Thyroid gland (tissue), 4 donors: Measurements from ENCODE around the gene TLE1. TPM values are rescaled to one million over a fixed set of nuclear protein-coding genes. Genes with fewer than 3 reads are reported as not detected.

ENCODE experiments used
- DNase-seq, 2 donors: peaks; one replicate each; pipeline ENCODE4 v3.0.0-alpha.2; 2019
- H3K27ac ChIP-seq, 3 donors: fragments of 200-600 bp; sonication (generic); 1 replicate in 2 of 3; 2 replicates in 1 of 3; pipeline ENCODE4 v1.5.1; 2016 to 2019; ENCODE audit warnings: mild to moderate bottlenecking in 1 of 3, moderate library complexity in 1 of 3
- H3K27me3 ChIP-seq: fragments of 200-600 bp; sonication (generic); one replicate; pipeline ENCODE4 v1.5.1; 2019
- H3K36me3 ChIP-seq, 2 donors: fragments of 200-600 bp; sonication (generic); one replicate each; pipeline ENCODE4 v1.5.1; 2016 to 2019
- H3K4me1 ChIP-seq, 2 donors: fragments of 200-600 bp; sonication (generic); one replicate each; pipeline ENCODE4 v1.5.1; 2017 to 2019
- H3K4me3 ChIP-seq, 3 donors: fragments of 200-600 bp; sonication (generic); replicated peaks in 1 of 3; 1 replicate in 2 of 3; 2 replicates in 1 of 3; pipeline ENCODE4 v1.5.1; 2016; ENCODE audit warnings: mild to moderate bottlenecking in 1 of 3
- H3K9me3 ChIP-seq: fragments of 200-600 bp; sonication (generic); one replicate; pipeline ENCODE4 v1.5.1; 2017
- POLR2A ChIP-seq, 2 donors: fragments of 450-650 bp; IDR thresholded peaks; one replicate each; pipeline ENCODE4 v1.6.1; 2017; ENCODE audit warnings: antibody characterized with exemption in 2 of 2, mild to moderate bottlenecking in 2 of 2, moderate library complexity in 1 of 2
- WGBS, 2 donors: methylation state at CpG; one replicate each; pipeline ENCODE4 v1.1.5; 2017; 5-methylcytosine and 5-hydroxymethylcytosine counted together
- intact Hi-C: fragments of 100-400 bp; cut with DNase I; formaldehyde crosslinking; loops from one replicate; pipeline ENCODE4 v1.15.1; 2023
- total RNA-seq, 4 donors: library from RNA; depleted of rRNA; stranded (reverse); fragments of >200 nt; gene quantifications; one replicate each; pipeline ENCODE4 v1.2.3, GENCODE V29; 2016
- TF ChIP-seq, protein P1 (sequence below), 6 experiments: fragments of 200-600 bp in 3 of 6; fragments of 450-650 bp in 3 of 6; sonication (generic) in 3 of 6; IDR thresholded peaks; one replicate each; pipeline ENCODE4 v1.5.1; 2016 to 2019; ENCODE audit warnings: antibody characterized with exemption in 6 of 6, mild to moderate bottlenecking in 2 of 6, inconsistent platforms in 1 of 6, moderate library complexity in 1 of 6

The TLE1 gene
- total RNA-seq, 4 donors from 2014 or later: 40.7 to 91.1 (median 58.4) TPM

GRCh38 chr9:81605170-81605670, 84.1 kb downstream of the TLE1 start:
- H3K27me3 ChIP-seq: no peaks in the 10 kb centered on the region
- intact Hi-C loops: no loop called here
- H3K4me3 ChIP-seq: no peak overlapping the region
- H3K27ac ChIP-seq: peak overlapping the region; percentile 52 to 83 (median 62)
- TF ChIP-seq POLR2A (IDR thresholded peaks at IDR 0.05): peak in 1 of 2 donors; percentile 4
- TF ChIP-seq, protein P1, sequence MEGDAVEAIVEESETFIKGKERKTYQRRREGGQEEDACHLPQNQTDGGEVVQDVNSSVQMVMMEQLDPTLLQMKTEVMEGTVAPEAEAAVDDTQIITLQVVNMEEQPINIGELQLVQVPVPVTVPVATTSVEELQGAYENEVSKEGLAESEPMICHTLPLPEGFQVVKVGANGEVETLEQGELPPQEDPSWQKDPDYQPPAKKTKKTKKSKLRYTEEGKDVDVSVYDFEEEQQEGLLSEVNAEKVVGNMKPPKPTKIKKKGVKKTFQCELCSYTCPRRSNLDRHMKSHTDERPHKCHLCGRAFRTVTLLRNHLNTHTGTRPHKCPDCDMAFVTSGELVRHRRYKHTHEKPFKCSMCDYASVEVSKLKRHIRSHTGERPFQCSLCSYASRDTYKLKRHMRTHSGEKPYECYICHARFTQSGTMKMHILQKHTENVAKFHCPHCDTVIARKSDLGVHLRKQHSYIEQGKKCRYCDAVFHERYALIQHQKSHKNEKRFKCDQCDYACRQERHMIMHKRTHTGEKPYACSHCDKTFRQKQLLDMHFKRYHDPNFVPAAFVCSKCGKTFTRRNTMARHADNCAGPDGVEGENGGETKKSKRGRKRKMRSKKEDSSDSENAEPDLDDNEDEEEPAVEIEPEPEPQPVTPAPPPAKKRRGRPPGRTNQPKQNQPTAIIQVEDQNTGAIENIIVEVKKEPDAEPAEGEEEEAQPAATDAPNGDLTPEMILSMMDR (IDR thresholded peaks at IDR 0.05): no peak
- H3K9me3 ChIP-seq: no peaks in the 10 kb centered on the region
- WGBS, 2 donors: 76 to 86% methylated on average over 8 of the region's 8 CpGs
- H3K4me1 ChIP-seq: peaks cover 46 to 60% of the 10 kb centered on the region in 2 donors
- H3K36me3 ChIP-seq: peaks cover 0 to 5% of the 10 kb centered on the region in 2 donors
- peak in 1 of 2 donors; percentile 43 for DNase-seq

DNA sequence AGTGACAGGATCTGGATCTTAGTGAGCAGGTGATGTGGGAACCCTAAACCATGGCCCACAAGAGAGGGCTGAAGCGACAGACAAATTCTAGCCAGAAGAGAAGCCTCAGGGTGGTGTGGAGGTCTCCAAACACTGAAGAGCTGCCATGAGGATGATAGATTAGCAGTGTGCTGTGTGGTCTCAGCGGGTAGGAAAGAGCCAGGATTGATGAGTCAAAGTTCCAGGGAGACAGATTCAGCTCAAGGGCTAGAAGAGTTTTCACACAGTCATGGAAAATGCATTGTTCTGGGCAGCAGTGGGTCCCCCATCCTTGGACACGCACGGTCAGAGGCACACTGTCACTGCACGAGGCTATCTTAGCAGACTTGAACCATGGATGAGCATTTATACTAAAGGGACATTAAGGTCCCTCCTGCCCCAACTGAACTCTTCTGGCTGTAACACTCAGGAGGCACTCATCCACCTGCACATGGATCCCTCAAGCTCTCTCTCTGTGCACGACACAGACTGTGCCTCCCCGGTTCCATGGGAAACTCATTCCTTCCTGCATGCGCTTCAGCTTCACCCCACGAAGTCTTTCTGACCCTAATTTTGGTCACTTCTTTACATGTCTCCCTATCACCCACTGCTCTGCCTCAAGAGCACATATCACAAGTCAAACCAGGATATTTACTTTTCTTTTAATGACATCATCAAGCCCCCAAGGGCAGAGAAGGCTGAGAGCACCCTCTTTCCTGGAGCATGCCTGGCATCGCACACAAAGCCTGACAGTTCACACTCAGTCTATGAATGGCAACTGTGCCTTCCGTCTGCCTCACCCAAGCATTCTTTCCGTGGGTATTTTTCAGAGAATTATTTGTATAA, 84.8 kb downstream of the TLE1 start:
- H3K4me3 ChIP-seq: no peak overlapping the region
- TF ChIP-seq POLR2A (IDR thresholded peaks at IDR 0.05): peak in 1 of 2 donors; percentile 23
- TF ChIP-seq, protein P1 (IDR thresholded peaks at IDR 0.05): no peak
- DNase-seq: no peak
- H3K4me1 ChIP-seq: peaks cover 39 to 60% of the 10 kb centered on the region in 2 donors
- no peaks in the 10 kb centered on the region for H3K9me3 ChIP-seq
- intact Hi-C loops: no loop called here
- 75 to 76% methylated on average over 12 of the region's 12 CpGs for WGBS, 2 donors
- peaks cover 0 to 5% of the 10 kb centered on the region in 2 donors for H3K36me3 ChIP-seq
- no peaks in the 10 kb centered on the region for H3K27me3 ChIP-seq
- peak overlapping the region; percentile 52 to 83 (median 62) for H3K27ac ChIP-seq

- no peaks in the 10 kb centered on the region for H3K36me3 ChIP-seq
- H3K4me1 ChIP-seq: peaks cover 29 to 59% of the 10 kb centered on the region in 2 donors
- DNase-seq: no peak
- no peaks in the 10 kb centered on the region for H3K27me3 ChIP-seq
- intact Hi-C loops: no loop called here
- TF ChIP-seq, protein P1 (IDR thresholded peaks at IDR 0.05): no peak
- TF ChIP-seq POLR2A (IDR thresholded peaks at IDR 0.05): no peak
- peak overlapping the region in 2 of 3 donors; percentile 62 to 83 for H3K27ac ChIP-seq
- 92 to 94% methylated on average over 6 of the region's 6 CpGs for WGBS, 2 donors
- no peak overlapping the region for H3K4me3 ChIP-seq
- H3K9me3 ChIP-seq: no peaks in the 10 kb centered on the region
Measured at GRCh38 chr9:81602887-81603680, 86.3 kb downstream of the TLE1 start.

- no peaks in the 10 kb centered on the region for H3K27me3 ChIP-seq
- no peaks in the 10 kb centered on the region for H3K36me3 ChIP-seq
- H3K27ac ChIP-seq: peak overlapping the region in 1 of 3 donors; percentile 18
- peaks cover 21 to 55% of the 10 kb centered on the region in 2 donors for H3K4me1 ChIP-seq
- no peaks in the 10 kb centered on the region for H3K9me3 ChIP-seq
- WGBS, 2 donors: 77 to 83% methylated on average over 15 of the region's 15 CpGs
- TF ChIP-seq POLR2A (IDR thresholded peaks at IDR 0.05): no peak
- TF ChIP-seq, protein P1 (IDR thresholded peaks at IDR 0.05): no peak
- intact Hi-C loops: no loop called here
- no peak for DNase-seq
- no peak overlapping the region for H3K4me3 ChIP-seq
Measured at GRCh38 chr9:81601639-81602623, 87.4 kb downstream of the TLE1 start.
